NCI-H82 (cell line): Measurements from ENCODE around the gene USF3.

Experiments used
- DNase-seq: peaks from one replicate; lab custom pipeline; 2025; lab: John Stamatoyannopoulos, UW

Gene USF3

GRCh38 chr3:113696658-113697499 is 437 bp upstream of the USF3 start:
- DNase-seq, result peak; percentile 100

DNA sequence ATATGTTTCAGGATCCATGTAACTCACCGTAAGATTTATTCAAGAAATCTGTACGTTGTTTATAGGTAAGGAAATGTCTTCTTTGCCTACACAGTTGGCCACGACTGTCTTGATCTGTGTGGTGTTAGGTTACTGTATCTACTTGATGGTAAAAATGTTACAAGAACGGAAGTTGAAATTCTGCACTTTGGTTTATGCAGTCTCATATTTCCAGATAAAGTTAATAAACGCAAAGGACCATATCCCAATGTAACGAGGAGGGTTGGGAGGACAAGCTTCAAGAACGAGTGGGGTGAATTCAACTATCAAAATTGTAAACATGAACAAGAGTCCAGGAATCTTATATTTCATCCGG is 1.0 kb downstream of the USF3 start:
- no peak for DNase-seq

- DNase-seq, result no peak
Observed at GRCh38 chr3:113690482-113690881, 6.0 kb downstream of the USF3 start.

DNA sequence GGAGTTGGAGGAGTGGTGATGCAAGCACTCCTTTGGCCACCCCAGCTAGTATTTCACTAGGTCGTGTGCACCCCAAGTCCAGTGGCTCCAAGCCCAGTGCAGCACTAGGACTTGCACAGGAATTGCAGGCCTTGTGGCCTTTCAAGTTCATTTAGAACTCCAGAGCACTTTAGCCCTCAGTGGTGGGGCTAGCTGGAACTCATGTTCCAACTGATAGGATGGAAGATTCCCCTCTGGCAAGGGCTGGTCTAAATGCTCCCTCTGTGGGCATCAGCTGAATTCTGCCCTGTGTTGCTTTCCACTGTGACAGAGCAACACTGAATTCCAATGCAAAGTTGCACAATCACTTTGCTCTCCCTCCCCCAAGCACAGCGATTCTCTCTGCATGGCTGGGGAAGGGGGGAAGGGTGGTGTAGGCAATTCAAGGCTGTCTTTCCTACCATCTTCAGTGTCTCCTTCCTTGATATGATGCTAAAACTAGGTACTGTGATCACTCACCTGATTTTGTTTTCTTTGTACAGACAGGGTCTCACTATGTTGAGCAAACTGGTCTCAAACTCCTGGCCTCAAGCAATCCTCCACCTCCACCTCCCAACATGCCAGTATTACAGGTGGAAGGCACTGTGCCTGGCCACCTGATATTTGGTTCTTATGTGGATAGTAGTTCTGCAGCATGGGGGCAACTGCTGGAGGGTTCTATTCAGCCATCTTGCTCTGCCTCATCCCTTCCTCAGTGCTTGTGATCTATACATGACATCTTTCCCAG is 10.3 kb downstream of the USF3 start:
- no peak for DNase-seq

GRCh38 chr3:113685124-113685523 is 11.3 kb downstream of the USF3 start:
- no peak for DNase-seq

DNA sequence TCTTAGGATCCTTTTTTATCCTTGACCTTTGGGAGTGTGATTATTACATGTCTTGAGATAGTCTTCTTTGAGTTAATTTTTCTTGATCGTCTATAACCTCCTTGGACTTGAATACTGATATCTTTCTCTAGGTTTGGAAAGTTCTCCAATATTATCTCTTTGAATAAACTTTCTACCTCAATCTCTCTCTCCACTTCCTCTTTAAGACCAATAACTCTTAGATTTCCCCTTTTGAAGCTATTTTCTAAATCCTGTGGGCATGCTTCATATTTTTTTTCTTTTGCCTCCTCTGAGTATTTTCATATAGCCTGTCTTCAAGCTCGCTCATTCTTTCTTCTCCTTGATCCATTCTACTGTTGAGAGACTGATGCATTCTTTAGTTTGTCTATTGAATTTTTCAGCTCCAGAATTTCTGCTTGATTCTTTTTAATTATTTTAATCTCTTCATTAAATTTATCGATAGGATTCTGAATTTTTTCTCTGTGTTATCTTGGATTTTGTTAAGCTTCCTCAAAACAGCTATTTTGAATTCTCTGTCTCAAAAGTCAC is 12.1 kb downstream of the USF3 start:
- no peak for DNase-seq

DNA sequence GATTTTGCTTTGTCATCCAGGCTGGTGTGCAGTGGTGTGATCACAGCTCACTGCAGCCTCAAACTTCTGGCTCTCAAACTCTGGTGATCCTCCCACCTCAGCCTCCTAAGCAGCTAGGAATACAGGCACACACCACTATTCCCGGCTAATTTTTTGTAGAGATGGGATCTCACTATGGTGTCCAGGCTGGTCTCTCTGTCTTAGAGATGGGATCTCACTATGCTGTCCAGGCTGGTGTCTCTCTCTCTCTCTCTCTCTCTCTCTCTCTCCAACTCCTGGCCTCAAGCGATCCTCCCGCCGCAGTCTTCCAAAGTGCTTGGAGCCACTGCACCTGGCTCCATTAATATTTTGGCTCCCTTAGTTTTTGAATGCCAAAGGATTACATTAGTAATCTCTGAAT is 17.7 kb downstream of the USF3 start:
- DNase-seq, result no peak

DNA sequence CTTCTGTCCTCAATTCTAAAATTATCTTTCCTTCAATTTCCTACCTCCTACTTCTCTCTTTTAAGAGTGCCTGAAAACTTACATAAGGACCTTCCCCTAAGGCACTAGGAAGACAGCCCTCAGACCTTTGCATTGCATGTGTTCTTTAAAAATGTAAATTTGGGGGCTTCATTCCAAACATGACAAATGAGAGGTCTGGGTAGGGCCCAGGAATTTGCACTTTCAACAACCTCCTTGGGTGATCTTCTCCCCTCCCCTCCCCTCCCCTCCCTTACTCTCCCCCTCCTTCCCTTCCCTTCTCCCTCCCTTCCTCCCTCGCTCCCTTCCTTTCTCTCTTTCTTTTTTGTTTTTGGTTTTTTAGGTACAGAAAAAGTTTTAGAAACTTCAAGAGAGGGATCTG is 18.7 kb downstream of the USF3 start:
- no peak for DNase-seq

DNA sequence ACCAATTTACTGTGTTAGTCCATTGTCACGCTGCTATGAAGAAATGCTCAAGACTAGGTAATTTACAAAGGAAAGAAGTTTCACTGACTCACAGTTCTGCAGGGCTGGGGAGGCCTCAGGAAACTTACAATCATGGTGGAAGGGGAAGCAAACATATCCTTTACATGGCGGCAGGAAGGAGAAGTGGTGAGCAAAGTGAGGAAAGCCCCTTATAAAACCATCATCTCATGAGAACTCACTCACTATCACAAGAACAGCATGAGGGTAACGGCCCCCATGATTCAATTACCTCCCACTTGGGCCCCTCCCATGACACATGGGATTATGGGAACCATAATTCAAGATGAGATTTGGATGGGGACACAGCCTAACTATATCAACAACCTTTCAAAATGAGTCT is 20.2 kb downstream of the USF3 start:
- DNase-seq, result no peak

DNA sequence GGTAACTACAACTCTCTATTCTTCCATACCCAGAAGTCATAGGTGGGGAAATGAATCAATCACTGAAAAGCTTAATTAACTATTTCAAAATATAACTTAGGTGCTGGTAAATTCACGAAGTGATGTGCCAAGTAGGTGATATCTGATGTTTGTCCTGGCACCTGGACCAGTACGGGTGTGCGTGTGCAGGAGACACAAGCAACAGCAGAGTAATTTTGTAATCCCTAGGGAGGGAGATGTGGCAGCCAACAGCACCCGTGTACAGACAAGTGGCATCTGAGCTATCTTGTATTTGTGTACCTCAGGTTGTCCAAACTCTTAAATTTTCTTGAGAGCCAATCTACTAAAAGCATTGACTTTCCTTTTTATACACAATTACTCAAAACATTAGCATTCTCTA is 22.8 kb downstream of the USF3 start:
- DNase-seq, result no peak

DNA sequence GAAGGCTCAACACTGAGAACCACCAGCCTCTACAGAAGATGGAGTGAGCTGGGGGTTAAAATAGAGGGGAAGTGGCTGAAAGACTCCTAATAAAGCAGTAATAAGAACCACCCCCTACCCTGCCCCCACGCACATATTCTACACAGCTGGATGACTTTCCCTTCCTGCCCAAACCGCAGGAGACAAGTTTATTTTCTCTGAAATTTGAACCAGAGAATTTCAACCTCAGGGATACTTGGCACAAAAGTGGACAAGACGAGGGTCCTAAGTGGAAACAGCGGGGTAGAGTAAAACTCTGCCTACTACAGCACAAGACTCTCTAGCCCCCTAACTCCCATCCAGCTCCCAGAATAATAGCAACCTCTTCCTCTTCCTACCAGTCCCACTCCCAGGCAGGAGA is 28.4 kb downstream of the USF3 start:
- no peak for DNase-seq

GRCh38 chr3:113664523-113665094 is 31.8 kb downstream of the USF3 start:
- no peak for DNase-seq

DNA sequence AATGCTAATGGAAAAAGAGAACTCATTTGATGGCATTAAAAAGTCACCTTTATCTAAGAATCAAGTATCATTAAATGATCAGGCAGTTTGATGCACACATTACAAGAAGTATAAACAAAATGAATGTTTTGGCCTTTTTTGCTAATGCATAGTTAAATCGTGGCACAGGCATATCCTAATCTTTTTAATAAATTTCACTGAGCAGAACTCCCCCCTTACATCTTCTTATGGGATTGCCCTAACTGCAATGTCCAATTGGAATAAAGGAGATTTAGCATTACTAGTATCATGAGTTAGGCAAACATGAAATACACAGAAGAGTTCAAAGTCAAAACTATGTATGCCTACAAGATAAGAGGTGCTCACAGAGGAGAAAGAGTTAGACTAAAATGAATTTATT is 32.7 kb downstream of the USF3 start:
- DNase-seq, result no peak

- no peak for DNase-seq
Observed at GRCh38 chr3:113663324-113663750, 33.1 kb downstream of the USF3 start.

DNA sequence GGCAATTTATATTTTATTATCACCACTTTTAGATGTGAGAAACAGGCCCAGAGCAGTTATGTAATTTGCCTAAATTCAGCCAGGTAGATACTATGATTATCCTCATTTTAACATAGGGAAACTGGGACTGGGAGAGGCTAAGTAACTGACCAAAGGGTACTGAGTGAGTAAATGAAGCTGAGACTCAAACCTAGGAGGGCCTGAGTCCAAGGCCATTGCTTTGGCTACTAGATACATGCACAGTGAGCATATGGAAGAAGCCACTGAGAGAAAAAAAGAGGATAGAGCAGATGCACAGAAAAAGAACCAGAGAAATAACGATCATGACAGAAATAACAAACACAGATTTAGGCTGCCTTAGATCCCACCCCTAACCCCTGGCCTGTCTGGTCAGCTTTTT is 33.6 kb downstream of the USF3 start:
- DNase-seq, result no peak

GRCh38 chr3:113660896-113661295 is 35.5 kb downstream of the USF3 start:
- DNase-seq, result no peak

GRCh38 chr3:113660458-113660857 is 36.0 kb downstream of the USF3 start:
- DNase-seq, result no peak

DNA sequence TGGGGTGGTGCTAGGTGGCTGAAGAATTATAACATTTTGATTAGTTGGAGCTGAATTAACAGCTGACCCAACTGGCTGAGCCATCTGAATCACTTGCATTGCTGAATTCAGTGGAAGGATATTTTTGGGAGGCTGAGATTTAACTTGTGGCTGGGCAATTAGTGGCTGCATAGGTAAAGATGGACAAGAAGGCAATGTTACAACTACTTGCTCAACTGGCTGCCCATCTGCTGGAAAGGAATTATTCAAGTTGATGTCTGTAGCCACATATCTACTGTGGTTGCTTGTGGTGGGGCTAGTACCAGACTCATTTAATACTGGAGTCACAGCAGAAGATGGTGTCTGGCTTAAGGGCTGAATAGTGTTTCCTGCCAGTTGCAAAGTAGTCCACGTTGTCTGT is 36.4 kb downstream of the USF3 start:
- no peak for DNase-seq

GRCh38 chr3:113659101-113659541 is 37.3 kb downstream of the USF3 start:
- DNase-seq, result no peak

DNA sequence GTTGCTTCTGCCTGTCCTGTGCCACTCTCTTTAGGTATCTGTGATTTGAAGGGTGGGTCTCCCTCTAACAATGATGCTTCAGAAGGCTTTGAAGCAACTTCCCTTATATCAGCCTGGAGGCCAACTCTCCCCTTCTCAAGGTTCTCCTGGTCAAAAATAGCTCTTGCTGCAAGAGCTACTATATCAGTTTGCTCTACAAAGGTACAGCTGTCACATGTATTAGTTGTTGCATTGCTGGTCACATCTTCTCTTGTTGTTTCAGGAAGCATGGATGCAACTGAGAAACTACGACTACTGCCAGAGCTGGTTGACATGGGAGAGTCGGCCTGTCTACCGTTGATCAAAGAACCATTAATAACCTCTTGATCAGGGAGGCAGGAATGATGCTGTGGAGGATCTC is 38.3 kb downstream of the USF3 start:
- no peak for DNase-seq

GRCh38 chr3:113654851-113655250 is 41.6 kb downstream of the USF3 start:
- DNase-seq, result no peak

GRCh38 chr3:113654310-113654709 is 42.1 kb downstream of the USF3 start:
- DNase-seq, result no peak
